Neural progenitor cell (in vitro differentiated cells): ENCODE data around the gene UGT2A1. TPM values are rescaled to one million over a fixed set of nuclear protein-coding genes. Genes with fewer than 3 reads are reported as not detected.

Experiments used
- DNase-seq: peaks from one replicate; pipeline ENCODE4 v3.0.0-alpha.2; 2016; ENCODE audit warnings: low spot score
- H2AFZ ChIP-seq: fragments of 200-600 bp; sonication (generic); replicated peaks from 2 replicates; pipeline ENCODE4 v1.6.1; 2016; ENCODE audit warnings: antibody characterized with exemption
- H3F3A ChIP-seq: fragments of 200-600 bp; sonication (generic); 2 replicates; pipeline ENCODE4 v1.6.1; 2016; ENCODE audit warnings: antibody characterized with exemption, low read depth
- H3K27ac ChIP-seq: fragments of 200-600 bp; sonication (generic); 2 replicates; pipeline ENCODE4 v1.5.1; 2016; ENCODE audit warnings: mild to moderate bottlenecking
- H3K27me3 ChIP-seq: fragments of 200-600 bp; sonication (generic); 2 replicates; pipeline ENCODE4 v1.6.1; 2016; ENCODE audit warnings: mild to moderate bottlenecking, moderate library complexity
- H3K36me3 ChIP-seq: fragments of 200-600 bp; sonication (generic); 2 replicates; pipeline ENCODE4 v1.5.1; 2016
- H3K4me1 ChIP-seq: fragments of 200-600 bp; sonication (generic); 2 replicates; pipeline ENCODE4 v1.6.1; 2016; ENCODE audit warnings: mixed run types
- H3K4me2 ChIP-seq: fragments of 200-600 bp; sonication (generic); 2 replicates; pipeline ENCODE4 v1.6.1; 2016
- H3K4me3 ChIP-seq: fragments of 200-600 bp; sonication (generic); 2 replicates; pipeline ENCODE4 v1.5.1; 2016
- H3K79me2 ChIP-seq: fragments of 200-600 bp; sonication (generic); 2 replicates; pipeline ENCODE4 v1.6.1; 2016; ENCODE audit warnings: low read depth
- H3K9ac ChIP-seq: fragments of 200-600 bp; sonication (generic); 2 replicates; pipeline ENCODE4 v1.6.1; 2016
- H3K9me3 ChIP-seq: fragments of 200-600 bp; sonication (generic); 2 replicates; pipeline ENCODE4 v1.5.1; 2016; ENCODE audit warnings: low read depth
- H4K20me1 ChIP-seq: fragments of 200-600 bp; sonication (generic); 2 replicates; pipeline ENCODE4 v1.6.1; 2016; ENCODE audit warnings: low read depth
- H3K27ac Mint-ChIP-seq: 3 replicates; pipeline ENCODE4 v1.8.0; 2021; ENCODE audit warnings: mixed read lengths
- H3K27me3 Mint-ChIP-seq: 2 replicates; pipeline ENCODE4 v1.8.0; 2022; ENCODE audit warnings: low read depth, mild to moderate bottlenecking, inconsistent platforms, moderate library complexity, mixed read lengths; ENCODE audit not compliant: insufficient read depth
- H3K36me3 Mint-ChIP-seq: 3 replicates; pipeline ENCODE4 v1.8.0; 2021; ENCODE audit warnings: mixed read lengths
- H3K4me1 Mint-ChIP-seq: 3 replicates; pipeline ENCODE4 v1.8.0; 2021; ENCODE audit warnings: mixed read lengths
- H3K4me3 Mint-ChIP-seq: 3 replicates; pipeline ENCODE4 v1.8.0; 2021; ENCODE audit warnings: mild to moderate bottlenecking, moderate library complexity, mixed read lengths
- H3K9me3 Mint-ChIP-seq: 3 replicates; pipeline ENCODE4 v1.8.0; 2020; ENCODE audit warnings: mixed read lengths
- EZH2 ChIP-seq: fragments of 200-600 bp; sonication (generic); IDR thresholded peaks from 2 replicates; pipeline ENCODE4 v1.6.1; 2017; ENCODE audit warnings: antibody characterized with exemption, mild to moderate bottlenecking, moderate library complexity
- EZH2phosphoT487 ChIP-seq: fragments of 200-600 bp; sonication (generic); IDR thresholded peaks from 2 replicates; pipeline ENCODE4 v1.6.1; 2017; ENCODE audit warnings: antibody characterized with exemption
- small RNA-seq: library from RNA; depleted of rRNA; stranded (forward); fragments of <200 nt; gene quantifications from one replicate; pipeline ENCODE3, GENCODE V24; 2015
- total RNA-seq: library from RNA; depleted of rRNA; stranded (reverse); fragments of >200 nt; gene quantifications from 2 replicates; pipeline ENCODE4 v1.2.3, GENCODE V29; 2015; ENCODE audit warnings: low replicate concordance
- TF ChIP-seq, protein P1 (sequence below): fragments of 200-600 bp; sonication (generic); IDR thresholded peaks from 2 replicates; pipeline ENCODE4 v1.5.1; 2017; ENCODE audit warnings: antibody characterized with exemption, mild to moderate bottlenecking

Gene UGT2A1
- total RNA-seq, 1 donor from 2014 or later, result not detected

DNA sequence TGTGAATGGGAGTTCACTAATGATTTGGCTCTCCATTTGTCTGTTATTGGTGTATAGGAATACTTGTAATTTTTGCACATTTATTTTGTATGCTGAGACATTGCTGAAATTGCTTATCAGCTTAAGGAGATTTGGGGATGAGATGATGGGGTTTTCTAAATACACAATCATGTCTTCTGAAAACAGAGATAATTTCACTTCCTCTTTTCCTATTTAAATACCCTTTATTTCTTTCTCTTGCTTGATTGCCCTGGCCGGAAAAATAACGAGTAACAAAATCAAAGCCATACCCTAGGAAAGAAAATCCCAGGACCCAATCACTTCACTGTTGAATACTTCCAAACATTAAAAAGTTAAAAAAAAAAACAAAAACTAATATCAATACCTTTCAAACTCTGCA is 89.6 kb downstream of the UGT2A1 start:
- no peaks in the 10 kb centered on the region for H3K36me3 ChIP-seq
- Mint-ChIP-seq H3K9me3 (peaks cover 2% of the 10 kb centered on the region), H3K4me3 (no peak overlapping the region), H3K27me3 (no peaks in the 10 kb centered on the region), H3K4me1 (no peaks in the 10 kb centered on the region), H3K27ac (no peak overlapping the region), H3K36me3 (no peaks in the 10 kb centered on the region)
- no peaks in the 10 kb centered on the region for H3K27me3 ChIP-seq
- no peak overlapping the region for H3K27ac ChIP-seq
- H4K20me1 ChIP-seq, result no peaks in the 10 kb centered on the region
- H3K4me1 ChIP-seq, result no peaks in the 10 kb centered on the region
- H3K9me3 ChIP-seq, result no peaks in the 10 kb centered on the region
- no peak overlapping the region for H3K4me2 ChIP-seq
- H3F3A ChIP-seq, result no peaks in the 10 kb centered on the region
- H3K79me2 ChIP-seq, result no peaks in the 10 kb centered on the region
- H3K9ac ChIP-seq, result no peak overlapping the region
- TF ChIP-seq EZH2, result no peak
- TF ChIP-seq EZH2phosphoT487, result no peak
- TF ChIP-seq, protein P1, sequence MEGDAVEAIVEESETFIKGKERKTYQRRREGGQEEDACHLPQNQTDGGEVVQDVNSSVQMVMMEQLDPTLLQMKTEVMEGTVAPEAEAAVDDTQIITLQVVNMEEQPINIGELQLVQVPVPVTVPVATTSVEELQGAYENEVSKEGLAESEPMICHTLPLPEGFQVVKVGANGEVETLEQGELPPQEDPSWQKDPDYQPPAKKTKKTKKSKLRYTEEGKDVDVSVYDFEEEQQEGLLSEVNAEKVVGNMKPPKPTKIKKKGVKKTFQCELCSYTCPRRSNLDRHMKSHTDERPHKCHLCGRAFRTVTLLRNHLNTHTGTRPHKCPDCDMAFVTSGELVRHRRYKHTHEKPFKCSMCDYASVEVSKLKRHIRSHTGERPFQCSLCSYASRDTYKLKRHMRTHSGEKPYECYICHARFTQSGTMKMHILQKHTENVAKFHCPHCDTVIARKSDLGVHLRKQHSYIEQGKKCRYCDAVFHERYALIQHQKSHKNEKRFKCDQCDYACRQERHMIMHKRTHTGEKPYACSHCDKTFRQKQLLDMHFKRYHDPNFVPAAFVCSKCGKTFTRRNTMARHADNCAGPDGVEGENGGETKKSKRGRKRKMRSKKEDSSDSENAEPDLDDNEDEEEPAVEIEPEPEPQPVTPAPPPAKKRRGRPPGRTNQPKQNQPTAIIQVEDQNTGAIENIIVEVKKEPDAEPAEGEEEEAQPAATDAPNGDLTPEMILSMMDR, result no peak
- DNase-seq, result no peak
- H2AFZ ChIP-seq, result no peak overlapping the region
- H3K4me3 ChIP-seq, result no peak overlapping the region

DNA sequence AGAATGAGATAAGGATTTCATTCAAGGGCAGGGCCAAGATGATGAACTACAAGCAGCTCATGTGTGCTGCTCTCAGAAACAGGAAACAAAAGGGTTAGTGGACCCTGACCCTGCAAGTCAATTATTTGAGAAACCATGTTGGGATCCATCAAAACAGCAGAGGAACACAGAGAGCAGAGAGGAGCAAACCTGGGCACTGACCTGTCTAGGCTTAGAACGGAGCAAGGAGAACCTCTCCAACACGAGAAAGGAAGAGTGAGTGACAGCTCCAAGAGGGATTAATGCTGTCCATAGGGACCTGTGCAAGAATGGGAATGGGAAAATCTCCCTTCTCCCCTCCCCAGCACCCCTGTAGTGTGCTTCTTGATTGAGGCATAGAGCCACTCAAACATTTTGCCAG is 103.4 kb downstream of the UGT2A1 start:
- Histone ChIP-seq H2AFZ (no peak overlapping the region), H3K27me3 (no peaks in the 10 kb centered on the region), H3K36me3 (no peaks in the 10 kb centered on the region), H3K4me3 (no peak overlapping the region), H4K20me1 (no peaks in the 10 kb centered on the region), H3K79me2 (no peaks in the 10 kb centered on the region), H3F3A (no peaks in the 10 kb centered on the region), H3K27ac (no peak overlapping the region), H3K4me2 (no peak overlapping the region), H3K9me3 (no peaks in the 10 kb centered on the region), H3K9ac (no peak overlapping the region), H3K4me1 (no peaks in the 10 kb centered on the region)
- DNase-seq, result no peak
- Mint-ChIP-seq H3K36me3 (no peaks in the 10 kb centered on the region), H3K9me3 (no peaks in the 10 kb centered on the region), H3K4me1 (peaks cover 18% of the 10 kb centered on the region), H3K27me3 (no peaks in the 10 kb centered on the region), H3K4me3 (no peak overlapping the region), H3K27ac (no peak overlapping the region)
- TF ChIP-seq, protein P1, result no peak
- TF ChIP-seq EZH2phosphoT487 (no peak), EZH2 (no peak)

DNA sequence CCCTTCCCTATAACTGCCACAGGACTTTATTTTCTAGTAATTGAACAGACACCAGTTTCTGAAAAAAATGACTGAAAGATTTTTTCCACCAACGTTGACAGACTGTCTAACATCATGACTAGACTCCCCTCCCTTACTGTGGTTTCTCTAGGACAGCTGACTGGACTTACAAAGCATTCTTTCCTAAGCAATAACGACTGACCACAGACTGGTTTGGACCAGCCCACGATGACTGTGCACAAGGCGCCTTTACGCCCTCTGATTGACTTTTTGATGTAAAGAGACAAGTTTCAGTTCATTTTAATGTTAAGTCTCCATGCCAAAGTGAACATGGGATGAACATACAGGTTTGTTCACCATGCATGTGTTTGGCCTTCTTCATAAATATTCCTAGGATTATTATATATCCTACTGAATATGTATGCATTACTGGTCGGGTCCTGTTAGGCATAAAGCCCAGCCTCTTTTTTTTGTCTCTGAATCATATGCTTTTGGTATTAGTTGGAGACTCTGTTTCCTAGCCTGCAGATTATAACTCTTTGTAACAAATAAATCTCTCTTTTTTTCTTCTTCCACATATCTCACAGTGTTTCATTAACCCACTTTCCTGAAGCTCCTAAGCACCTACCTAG is 106.8 kb downstream of the UGT2A1 start:
- Mint-ChIP-seq H3K4me3 (no peak overlapping the region), H3K27ac (no peak overlapping the region), H3K36me3 (no peaks in the 10 kb centered on the region), H3K27me3 (no peaks in the 10 kb centered on the region), H3K4me1 (peaks cover 18% of the 10 kb centered on the region), H3K9me3 (no peaks in the 10 kb centered on the region)
- Histone ChIP-seq H3K27me3 (no peaks in the 10 kb centered on the region), H3K27ac (no peak overlapping the region), H4K20me1 (no peaks in the 10 kb centered on the region), H3K4me3 (no peak overlapping the region), H3K4me2 (no peak overlapping the region), H2AFZ (no peak overlapping the region), H3F3A (no peaks in the 10 kb centered on the region), H3K9ac (no peak overlapping the region), H3K79me2 (no peaks in the 10 kb centered on the region), H3K9me3 (no peaks in the 10 kb centered on the region), H3K36me3 (no peaks in the 10 kb centered on the region), H3K4me1 (no peaks in the 10 kb centered on the region)
- TF ChIP-seq, protein P1, result no peak
- no peak for TF ChIP-seq EZH2
- no peak for TF ChIP-seq EZH2phosphoT487
- no peak for DNase-seq

Small RNA genes within 50 kb of the gene (small RNA-seq; reads per million reads assigned to genes)
- gene UGT2A2, result not detected

Other genes with a start within 250 kb of the UGT2A1 start
- gene UGT2B4, start 157.3 kb downstream of the UGT2A1 start, total RNA-seq, result 0.28 and 0.31 TPM in 2 replicates
- not detected in 2 replicates for gene UGT2A2, start 13.6 kb downstream of the UGT2A1 start, total RNA-seq
- not detected in 2 replicates for gene SULT1B1, start 107.4 kb upstream of the UGT2A1 start, total RNA-seq
- gene SULT1E1, start 206.9 kb upstream of the UGT2A1 start, total RNA-seq, result not detected in 2 replicates